Lower leg skin (tissue), 4 donors: ENCODE data around the gene COL25A1. TPM values are rescaled to one million over a fixed set of nuclear protein-coding genes. Genes with fewer than 3 reads are reported as not detected.

Experiments
- DNase-seq, 2 donors: peaks; one replicate each; pipeline ENCODE4 v3.0.0-alpha.2; 2019; ENCODE audit warnings: low spot score in 2 of 2
- H3K4me3 ChIP-seq: fragments of 200-600 bp; sonication (generic); 2 replicates; pipeline ENCODE4 v1.5.1; 2017; ENCODE audit warnings: mild to moderate bottlenecking, low read depth; ENCODE audit not compliant: poor library complexity, severe bottlenecking
- POLR2A ChIP-seq, 2 donors: fragments of 450-650 bp; IDR thresholded peaks; one replicate each; pipeline ENCODE4 v1.6.1; 2016 to 2017; ENCODE audit warnings: antibody characterized with exemption in 2 of 2, mild to moderate bottlenecking in 1 of 2, moderate library complexity in 1 of 2
- WGBS, 2 donors: methylation state at CpG; one replicate each; pipeline ENCODE4 v1.1.5; 2018; 5-methylcytosine and 5-hydroxymethylcytosine counted together
- intact Hi-C: fragments of 100-400 bp; cut with DNase I; formaldehyde crosslinking; loops from one replicate; pipeline ENCODE4 v1.15.0; 2023; ENCODE audit warnings: low total_unique reads
- total RNA-seq, 4 donors: library from RNA; depleted of rRNA; stranded (reverse); fragments of >200 nt; gene quantifications; one replicate each; pipeline ENCODE4 v1.1.0, GENCODE V29; 2016
- TF ChIP-seq, protein P1 (sequence below), 3 donors: fragments of 450-650 bp; IDR thresholded peaks; one replicate each; pipeline ENCODE4 v1.5.1; 2016; ENCODE audit warnings: antibody characterized with exemption in 3 of 3, mild to moderate bottlenecking in 3 of 3, moderate library complexity in 2 of 3

The COL25A1 gene
- total RNA-seq, 4 donors from 2014 or later: 0.42 to 2.4 (median 1.5) TPM

DNA sequence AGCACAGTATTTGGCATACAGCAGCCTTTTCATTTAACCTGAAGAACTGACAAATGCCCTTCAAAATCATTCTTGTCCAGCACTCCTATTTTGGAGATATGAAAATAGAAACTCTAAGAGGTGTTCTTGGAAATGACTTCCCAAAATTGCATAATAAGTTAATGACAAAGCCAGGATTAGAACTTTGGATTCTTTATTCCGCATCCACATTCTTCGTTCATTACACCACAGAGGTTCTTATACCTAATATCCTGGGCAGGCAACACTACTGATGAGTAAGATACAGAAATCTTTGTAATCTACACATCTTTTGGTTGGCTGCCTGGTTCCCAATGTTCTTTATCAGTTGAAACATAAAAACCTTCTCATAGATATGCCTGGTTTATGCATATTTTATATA lies 5.9 kb downstream of the COL25A1 start:
- H3K4me3 ChIP-seq: no peak overlapping the region
- WGBS, 2 donors: 54 to 67% methylated on average over 2 of the region's 2 CpGs
- intact Hi-C loops: no loop called here
- TF ChIP-seq POLR2A (IDR thresholded peaks at IDR 0.05): no peak
- TF ChIP-seq, protein P1, sequence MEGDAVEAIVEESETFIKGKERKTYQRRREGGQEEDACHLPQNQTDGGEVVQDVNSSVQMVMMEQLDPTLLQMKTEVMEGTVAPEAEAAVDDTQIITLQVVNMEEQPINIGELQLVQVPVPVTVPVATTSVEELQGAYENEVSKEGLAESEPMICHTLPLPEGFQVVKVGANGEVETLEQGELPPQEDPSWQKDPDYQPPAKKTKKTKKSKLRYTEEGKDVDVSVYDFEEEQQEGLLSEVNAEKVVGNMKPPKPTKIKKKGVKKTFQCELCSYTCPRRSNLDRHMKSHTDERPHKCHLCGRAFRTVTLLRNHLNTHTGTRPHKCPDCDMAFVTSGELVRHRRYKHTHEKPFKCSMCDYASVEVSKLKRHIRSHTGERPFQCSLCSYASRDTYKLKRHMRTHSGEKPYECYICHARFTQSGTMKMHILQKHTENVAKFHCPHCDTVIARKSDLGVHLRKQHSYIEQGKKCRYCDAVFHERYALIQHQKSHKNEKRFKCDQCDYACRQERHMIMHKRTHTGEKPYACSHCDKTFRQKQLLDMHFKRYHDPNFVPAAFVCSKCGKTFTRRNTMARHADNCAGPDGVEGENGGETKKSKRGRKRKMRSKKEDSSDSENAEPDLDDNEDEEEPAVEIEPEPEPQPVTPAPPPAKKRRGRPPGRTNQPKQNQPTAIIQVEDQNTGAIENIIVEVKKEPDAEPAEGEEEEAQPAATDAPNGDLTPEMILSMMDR (IDR thresholded peaks at IDR 0.05): no peak
- no peak for DNase-seq

DNA sequence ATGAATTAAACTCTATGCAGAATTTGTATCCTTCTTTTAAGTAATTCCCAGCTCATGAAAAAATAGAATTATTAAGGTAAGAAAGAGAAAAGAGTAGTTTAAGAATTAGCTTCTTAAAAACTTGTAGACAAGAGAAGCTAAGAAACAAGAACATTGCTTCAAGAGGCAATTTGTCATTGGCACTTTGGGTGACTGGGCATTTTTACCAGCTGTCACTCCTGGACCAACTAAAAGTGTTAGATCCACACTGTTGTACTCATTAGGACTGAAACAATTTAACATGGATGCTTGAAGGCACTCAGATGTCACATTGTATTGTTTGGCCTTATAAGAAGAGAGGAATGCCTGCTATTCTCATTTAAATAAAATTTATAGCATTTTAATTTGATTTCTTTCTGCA lies 7.4 kb downstream of the COL25A1 start:
- H3K4me3 ChIP-seq: no peak overlapping the region
- no peak for TF ChIP-seq POLR2A (IDR thresholded peaks at IDR 0.05)
- TF ChIP-seq, protein P1 (IDR thresholded peaks at IDR 0.05): no peak
- no peak for DNase-seq
- intact Hi-C loops: no loop called here

DNA sequence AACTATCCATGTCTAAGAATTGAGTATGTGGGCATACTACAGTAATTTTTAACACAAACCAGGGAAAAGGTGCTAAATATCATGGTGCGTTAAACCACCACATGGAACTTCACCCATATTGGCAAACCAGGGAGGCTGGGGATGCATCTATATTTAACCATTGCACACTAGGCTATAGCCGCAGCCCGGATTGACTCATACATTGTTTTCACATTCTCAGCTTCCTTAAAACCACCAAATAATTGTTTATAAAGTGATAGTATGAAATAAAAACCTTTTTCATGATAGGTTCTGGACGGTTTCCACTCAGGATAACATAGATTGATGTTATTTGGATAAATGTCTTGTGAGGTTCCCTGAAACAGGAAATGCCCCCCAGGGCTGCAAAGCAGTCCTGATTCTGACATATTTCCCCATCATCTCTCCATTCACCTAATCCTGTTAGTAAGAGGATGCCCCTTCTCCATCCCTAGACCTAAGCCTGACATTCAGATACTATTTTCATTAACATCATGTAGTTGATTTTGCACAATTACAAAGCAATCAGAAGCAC lies 7.9 kb downstream of the COL25A1 start:
- intact Hi-C loops: no loop called here
- H3K4me3 ChIP-seq: no peak overlapping the region
- WGBS, 2 donors: 85 to 88% methylated on average over 4 of the region's 4 CpGs
- no peak for TF ChIP-seq POLR2A (IDR thresholded peaks at IDR 0.05)
- TF ChIP-seq, protein P1 (IDR thresholded peaks at IDR 0.05): no peak
- no peak for DNase-seq

DNA sequence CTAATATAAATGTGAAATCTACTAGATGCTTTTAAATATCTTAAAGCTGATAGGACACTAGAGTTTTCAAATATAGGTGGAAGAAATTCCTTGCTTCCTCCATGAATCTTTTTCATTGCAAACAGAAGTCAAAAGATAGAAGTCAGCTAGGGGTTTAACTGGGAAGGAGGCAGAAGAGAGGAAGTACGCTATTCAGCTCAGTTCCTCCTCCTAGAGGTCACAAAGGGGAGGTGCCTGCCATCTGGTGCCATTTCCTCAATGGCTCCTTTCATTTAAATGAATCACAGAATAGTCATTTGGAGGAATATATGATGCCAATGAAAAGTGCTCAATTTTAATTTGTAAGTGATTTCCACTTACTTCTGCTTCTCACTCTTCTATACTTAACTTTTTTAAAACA lies 8.5 kb downstream of the COL25A1 start:
- intact Hi-C loops: no loop called here
- WGBS, 2 donors: 50 to 75% methylated on average over 1 of the region's 1 CpG
- no peak overlapping the region for H3K4me3 ChIP-seq
- DNase-seq: no peak
- TF ChIP-seq, protein P1 (IDR thresholded peaks at IDR 0.05): no peak
- TF ChIP-seq POLR2A (IDR thresholded peaks at IDR 0.05): no peak

DNA sequence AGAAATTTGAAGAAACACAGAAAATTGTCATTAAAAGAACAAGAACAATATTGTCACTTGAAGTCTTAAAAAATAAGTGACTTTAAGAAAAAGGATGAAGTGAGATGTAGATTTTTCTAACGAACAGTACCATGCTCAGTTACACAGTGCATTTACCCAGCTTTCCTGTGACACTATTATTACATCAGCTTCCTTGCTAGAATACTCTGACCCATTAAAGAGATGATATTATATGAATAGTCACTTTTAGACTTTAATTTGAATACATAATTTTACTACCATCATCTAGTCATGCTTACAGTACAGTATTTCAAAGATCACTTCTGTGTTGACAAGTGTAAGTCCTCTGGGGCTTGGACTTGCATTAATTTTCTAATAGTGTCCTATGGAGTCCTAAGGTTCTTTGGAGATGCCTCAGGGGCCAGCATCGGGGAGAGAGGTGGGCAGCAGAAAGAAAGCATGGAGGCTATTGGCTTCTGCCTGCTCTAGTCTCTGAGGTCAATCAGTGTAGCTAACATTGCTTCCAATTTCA lies 10.7 kb downstream of the COL25A1 start:
- TF ChIP-seq POLR2A (IDR thresholded peaks at IDR 0.05): no peak
- TF ChIP-seq, protein P1 (IDR thresholded peaks at IDR 0.05): no peak
- no peak for DNase-seq
- intact Hi-C loops: no loop called here
- 81 to 86% methylated on average over 2 of the region's 2 CpGs for WGBS, 2 donors
- H3K4me3 ChIP-seq: no peak overlapping the region

DNA sequence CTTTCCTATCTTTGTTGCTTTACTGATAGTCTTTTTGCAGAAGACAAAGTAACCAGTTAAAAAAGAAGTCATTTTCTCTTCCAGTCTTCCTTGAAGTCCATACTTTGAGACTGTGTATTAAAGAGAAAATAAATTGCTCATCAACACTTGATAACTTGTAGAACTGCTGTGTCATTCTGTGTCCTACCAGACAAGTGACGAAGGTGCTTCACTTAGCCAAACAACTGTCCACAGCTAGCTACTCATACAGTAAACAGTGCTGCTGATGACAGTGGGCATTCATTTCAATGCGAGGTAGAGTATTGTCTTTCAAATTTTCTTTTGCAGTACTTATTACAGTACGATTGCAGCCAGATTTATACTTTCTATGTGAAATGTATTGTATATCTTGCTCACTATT lies 11.5 kb downstream of the COL25A1 start:
- H3K4me3 ChIP-seq: no peak overlapping the region
- intact Hi-C loops: no loop called here
- 90 to 92% methylated on average over 3 of the region's 3 CpGs for whole genome bisulfite sequencing, 2 donors
- no peak for TF ChIP-seq POLR2A (IDR thresholded peaks at IDR 0.05)
- TF ChIP-seq, protein P1 (IDR thresholded peaks at IDR 0.05): no peak
- no peak for DNase-seq
